NB4 (cell line): Measurements from ENCODE around the gene OLA1.

Experiments used
- MYC ChIP-seq: IDR thresholded peaks from 2 replicates; pipeline ENCODE4 v1.6.1; 2011; ENCODE audit warnings: low read depth, low read length
- TF ChIP-seq, protein P1 (sequence below): IDR thresholded peaks from one replicate; pipeline ENCODE4 v1.5.1; 2012; ENCODE audit warnings: low read depth, low read length

DNA sequence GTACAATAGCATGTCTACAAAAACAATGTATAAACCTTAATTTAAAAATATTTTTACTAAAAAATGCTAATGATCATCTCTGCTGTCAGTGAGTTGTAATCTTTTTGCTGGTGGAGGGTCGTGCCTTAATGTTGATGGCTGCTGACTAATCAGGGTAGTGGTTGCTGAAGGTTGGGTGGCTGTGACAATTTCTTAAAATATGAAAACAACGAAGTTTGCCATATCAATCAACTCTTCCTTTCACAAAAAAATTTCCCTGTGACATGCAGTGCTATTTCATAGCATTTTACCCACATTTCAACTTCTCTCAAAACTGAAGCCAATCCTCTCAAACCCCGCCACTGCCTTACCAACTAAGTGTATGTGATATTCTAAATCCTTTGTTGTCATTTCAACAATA lies 112.4 kb downstream of the OLA1 start:
- TF ChIP-seq, protein P1, sequence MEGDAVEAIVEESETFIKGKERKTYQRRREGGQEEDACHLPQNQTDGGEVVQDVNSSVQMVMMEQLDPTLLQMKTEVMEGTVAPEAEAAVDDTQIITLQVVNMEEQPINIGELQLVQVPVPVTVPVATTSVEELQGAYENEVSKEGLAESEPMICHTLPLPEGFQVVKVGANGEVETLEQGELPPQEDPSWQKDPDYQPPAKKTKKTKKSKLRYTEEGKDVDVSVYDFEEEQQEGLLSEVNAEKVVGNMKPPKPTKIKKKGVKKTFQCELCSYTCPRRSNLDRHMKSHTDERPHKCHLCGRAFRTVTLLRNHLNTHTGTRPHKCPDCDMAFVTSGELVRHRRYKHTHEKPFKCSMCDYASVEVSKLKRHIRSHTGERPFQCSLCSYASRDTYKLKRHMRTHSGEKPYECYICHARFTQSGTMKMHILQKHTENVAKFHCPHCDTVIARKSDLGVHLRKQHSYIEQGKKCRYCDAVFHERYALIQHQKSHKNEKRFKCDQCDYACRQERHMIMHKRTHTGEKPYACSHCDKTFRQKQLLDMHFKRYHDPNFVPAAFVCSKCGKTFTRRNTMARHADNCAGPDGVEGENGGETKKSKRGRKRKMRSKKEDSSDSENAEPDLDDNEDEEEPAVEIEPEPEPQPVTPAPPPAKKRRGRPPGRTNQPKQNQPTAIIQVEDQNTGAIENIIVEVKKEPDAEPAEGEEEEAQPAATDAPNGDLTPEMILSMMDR = no peak
- no peak for TF ChIP-seq MYC
